DMS 273 treated with DMSO at 0.1 percent for 48 hours (cell line): ENCODE results near the gene MRPL28.
"Not testable (repeated sequence)": the region's sequence is repeated elsewhere in the genome, so short reads cannot be mapped to it uniquely, and the experiment has no call there.

ENCODE experiments used
- DNase-seq: peaks from one replicate; lab custom pipeline; 2025; lab: John Stamatoyannopoulos, UW

Gene MRPL28

DNA sequence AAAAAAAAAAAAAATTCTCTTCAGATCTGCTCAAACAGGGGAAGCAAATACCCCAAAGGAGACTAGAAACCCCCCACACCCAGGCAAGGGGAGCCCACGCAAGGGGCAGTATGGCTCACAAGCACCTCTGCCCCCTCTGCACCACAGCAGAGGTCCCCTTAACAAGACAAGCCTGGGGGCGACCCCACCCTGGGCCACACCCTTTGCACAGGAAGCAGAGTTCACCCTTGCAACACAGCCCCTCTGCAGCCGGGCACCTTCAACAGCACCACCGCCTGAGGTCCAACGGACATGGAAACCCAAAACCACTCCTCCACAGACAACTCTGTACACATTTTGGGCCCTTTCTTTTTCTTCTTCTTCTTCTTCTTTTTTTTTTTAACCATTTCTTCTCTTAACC is 30.7 kb downstream of the MRPL28 start:
- no peak for DNase-seq

DNA sequence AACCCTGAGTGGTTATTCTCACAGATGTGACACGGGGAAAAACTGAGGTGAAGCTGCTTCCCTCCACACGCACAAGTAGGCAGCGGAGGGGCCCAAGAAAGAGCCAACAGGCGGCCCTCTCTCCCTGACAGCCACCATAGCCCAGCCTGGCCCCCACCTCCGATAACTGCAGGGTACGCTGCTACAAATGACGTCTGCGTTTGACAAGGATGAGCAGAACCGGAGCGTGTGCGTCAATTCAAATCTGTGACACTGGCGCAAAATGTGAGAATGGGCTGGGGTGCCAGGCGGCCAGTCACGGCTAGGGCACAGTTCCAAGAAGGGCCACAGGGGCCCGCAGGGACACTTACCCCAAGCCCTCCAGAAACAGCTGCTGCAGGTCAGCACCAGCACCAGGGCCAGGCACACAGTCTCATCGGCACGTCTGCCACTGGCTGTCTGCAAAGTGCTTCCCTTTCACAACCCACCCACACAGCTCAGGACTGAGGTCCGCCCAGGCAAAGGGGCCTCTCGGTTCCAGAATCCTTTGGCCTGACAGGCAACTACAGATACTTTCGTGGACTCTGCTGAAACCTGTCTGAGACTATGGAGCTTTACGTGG is 32.3 kb downstream of the MRPL28 start:
- no peak for DNase-seq

DNA sequence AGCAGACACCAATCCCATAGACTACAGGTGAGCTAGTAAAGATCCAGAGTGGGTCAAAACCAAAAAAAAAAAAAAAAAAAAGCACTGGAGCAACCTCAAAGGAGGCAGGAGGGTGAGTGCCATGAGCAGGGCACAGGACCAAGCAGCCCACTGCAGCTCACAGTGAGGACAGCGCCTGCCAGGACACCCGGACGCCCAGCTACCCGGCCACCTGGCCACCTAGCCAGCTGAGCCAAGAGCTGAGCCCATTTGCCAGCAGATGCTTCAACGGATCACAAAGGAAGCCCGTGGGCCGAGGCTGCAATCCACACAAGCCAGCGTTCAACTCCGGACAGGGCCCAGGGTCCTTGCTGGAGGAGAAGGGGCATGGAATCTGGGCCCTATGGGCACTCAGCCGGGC is 32.9 kb downstream of the MRPL28 start:
- DNase-seq = no peak

DNA sequence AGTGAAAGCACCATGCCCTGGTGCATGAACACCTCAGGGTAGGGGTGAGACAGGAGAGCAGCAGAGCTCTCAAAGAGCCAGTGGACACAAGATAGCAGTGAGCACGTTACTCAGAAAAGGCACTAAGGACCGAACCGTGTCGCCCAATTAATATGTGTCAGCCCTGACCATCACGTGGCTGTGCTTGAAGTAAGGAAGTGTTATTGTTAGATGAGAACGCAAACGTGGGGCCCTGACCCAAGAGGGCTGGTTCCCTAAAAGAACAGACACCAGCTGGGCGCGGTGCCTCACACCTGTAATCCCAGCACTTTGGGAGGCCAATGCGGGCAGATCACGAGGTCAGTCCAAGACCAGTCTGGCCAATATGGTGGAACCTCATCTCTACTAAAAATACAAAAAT is 34.1 kb downstream of the MRPL28 start:
- DNase-seq = no peak

DNA sequence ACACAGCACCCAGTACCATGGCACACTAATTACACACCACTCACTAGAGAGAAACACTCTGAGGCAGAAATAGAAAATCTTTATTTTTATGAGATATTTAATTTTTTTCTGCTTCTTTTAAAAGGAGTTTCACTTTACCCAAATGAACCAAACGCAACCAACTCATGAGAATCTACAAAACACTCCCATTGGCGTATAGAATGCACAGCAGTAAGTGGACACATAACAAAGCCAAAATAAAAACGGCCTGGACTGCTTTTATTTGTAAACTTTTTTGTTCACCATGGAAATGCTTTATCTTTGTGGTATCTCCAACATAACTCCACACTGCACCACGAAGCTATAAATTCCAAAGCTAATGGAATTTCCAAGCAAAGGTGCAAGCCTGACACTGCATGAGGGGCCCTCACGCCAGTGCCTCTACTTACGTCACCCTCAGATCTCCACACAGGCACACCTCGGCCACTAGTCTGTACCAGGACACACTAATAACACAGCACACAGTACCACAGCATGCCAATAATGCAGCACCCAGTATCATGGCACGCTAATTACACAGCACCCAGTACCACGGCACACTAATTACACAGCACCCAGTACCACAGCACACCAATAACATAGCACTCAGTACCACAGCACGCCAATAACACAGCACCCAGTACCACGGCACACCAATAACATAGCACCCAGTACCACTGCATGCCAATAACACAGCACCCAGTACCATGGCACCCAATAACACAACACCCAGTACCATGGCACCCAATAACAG is 35.3 kb downstream of the MRPL28 start:
- not testable (repeated sequence) for DNase-seq

DNA sequence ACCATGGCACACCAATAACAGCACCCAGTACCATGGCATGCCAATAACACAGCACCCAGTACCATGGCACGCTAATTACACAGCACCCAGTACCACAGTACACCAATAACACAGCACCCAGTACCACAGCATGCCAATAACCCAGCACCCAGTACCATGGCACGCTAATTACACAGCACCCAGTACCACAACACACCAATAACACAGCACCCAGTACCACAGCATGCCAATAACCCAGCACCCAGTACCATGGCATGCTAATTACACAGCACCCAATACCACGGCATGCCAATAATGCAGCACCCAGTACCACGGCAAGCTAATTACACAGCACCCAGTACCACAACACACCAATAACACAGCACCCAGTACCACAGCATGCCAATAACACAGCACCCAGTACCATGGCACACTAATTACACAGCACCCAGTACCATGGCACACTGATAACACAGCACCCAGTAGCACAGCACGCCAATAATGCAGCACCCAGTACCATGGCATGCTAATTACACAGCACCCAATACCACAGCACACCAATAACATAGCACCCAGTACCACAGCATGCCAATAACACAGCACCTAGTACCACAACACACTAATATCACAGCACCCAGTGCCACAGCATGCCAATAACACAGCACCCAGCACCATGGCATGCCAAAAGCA is 36.0 kb downstream of the MRPL28 start:
- not testable (repeated sequence) for DNase-seq

DNA sequence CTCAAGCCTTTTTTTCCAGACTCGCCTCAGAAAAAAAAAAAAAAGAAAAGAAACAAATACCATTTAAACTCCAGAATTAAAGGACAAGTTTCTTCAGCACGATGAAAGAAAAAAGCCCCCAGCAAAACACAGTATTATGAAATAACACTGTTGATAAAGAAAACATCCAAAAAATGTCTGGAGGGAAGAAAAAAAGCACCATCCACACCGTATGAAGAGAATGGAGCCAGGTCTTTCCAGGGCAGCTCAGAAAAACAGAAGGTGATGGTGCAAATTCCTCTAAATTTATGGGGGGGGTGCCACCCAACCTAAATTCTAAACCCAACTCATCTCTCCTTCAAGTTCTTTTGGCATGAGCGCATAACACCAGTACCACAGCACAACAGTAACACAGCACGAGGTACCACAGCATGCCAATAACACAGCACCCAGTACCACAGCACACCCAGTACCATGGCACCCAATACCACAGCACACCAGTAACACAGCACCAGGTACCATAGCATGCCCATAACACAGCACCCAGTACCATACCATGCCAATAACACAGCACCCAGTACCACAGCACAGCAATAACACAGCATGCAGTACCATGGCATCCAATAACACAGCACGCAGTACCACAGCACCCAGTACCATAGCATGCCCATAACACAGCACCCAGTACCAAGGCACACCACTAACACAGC is 36.8 kb downstream of the MRPL28 start:
- DNase-seq = no peak

DNA sequence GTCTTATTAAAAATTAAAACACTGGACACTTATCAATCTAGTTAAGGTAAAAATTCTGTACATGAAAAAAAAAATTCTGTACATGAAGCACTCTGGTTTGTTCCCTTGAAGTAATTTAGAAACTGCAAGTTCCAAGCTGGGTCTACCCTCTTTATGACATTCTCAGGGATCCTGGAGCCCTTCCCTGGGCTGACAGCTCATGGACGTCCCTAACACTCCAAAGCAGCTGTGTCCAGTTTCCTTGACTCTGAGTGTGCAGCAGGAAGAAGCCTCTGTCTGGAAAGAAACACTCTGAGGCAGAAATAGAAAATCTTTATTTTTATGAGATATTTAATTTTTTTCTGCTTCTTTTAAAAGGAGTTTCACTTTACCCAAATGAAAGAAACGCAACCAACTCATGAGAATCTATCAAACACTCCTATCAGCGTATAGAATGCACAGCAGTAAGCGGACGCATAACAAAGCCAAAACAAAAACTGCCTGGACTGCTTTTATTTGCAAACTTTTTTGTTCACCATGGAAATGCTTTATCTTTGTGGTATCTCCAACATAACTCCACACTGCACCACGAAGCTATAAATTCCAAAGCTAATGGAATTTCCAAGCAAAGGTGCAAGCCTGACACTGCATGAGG is 39.0 kb downstream of the MRPL28 start:
- not testable (repeated sequence) for DNase-seq

DNA sequence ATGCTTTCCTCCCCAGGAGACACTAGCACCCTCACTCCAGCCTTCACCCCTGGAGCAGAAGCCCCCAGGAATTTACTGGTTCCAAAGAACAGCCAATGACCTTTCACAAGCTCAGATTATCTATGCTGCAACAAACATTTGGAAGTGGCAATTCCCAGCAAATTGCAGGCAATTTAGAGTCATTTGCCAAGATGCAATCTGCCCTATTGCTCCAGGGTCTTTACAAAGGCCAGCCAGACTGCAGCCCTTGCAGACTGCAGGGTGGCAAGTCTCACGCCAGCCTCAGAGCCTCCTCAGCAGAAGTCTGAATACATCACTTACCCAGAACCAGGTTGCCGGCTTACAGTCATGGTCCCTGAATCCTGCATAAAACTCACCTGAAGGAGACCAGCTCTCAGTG is 39.6 kb downstream of the MRPL28 start:
- no peak for DNase-seq

DNA sequence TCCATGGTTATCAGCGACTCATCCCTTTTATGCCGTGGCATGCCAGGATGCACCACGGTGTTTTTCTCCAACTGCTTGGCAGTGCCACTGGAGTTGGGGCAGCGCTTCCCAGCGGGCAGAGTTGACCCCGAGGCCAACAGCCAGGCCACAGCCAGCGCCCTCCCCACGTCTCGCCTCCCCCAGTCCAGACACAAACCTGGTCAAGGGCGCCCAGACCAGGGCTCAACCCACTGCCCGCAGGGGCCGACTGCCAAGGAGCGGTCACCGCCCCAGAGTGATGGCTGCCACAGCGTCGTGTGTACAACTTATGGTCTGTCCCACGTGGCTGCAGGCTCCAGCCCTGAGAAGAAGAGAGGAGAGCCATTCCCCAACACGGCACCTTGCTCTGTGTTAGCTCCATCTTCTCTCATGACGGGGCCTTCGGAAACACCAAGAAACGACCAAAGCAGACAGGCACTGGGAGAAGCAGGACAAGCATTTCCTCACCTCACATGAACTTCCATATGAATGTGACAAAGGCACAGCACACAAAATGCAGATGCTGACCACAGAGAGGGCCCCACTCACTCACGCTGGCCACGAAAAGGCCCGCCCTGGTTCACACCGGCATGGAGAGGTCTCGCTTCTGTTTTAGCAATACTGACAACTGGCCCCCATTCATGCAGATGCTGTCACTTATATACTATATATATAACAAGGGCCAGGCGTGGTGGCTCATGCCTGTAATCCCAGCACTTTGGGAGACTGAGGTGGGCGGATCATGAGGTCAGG is 44.8 kb downstream of the MRPL28 start:
- DNase-seq = no peak

DNA sequence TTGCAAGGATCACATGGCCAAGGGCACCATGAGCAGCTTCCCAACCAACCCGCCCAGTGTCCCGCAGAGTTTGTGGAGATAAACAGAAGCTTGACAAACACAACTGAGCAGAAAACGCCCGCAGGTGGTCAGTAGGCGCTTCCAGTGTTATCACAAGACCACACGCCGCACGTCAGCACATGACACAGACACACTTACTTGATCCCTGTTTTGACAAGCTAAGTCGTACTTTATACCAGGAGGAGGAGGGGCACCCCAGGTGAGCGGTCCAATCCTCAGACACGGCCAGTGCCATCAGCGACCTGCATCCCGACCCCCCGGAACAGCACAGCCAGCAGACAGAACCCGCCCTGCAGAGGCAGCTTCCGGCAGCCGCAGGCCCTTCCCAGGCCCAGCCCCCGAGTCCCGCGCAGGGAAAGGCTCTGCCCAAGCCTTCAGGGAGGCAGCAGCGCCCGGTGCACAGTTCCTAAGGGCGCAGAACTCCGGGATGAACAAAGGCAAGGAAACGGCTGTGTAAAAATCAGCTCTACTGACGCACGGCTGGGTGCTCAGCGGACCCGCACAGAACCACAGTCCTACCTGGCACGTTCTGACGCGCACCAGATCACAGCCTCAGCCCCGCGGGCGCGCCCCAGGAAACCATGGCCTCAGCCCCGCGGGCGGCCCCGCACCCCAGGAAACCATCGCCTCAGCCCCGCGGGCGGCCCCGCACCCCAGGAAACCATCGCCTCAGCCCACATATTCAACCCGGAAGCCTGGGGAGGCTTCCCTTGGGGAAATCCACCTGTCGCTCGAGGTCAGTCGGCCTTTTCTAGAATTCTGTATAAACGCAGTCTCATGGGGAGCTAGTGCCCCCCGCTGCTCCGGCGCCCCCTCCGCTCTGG is 45.6 kb downstream of the MRPL28 start:
- DNase-seq = no peak

DNA sequence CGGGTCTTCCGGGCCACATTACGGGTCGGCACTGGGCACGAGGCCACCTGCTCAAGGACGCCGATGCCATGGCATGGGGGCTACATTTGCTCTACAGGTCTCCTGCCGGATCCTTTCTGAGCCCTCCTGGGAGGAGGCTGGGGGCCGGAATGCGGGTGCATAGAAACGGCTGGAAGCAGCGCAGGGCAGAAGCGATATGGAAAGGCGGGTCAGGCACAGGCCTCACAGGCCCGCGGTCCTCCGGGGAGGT is 46.2 kb downstream of the MRPL28 start:
- no peak for DNase-seq

DNA sequence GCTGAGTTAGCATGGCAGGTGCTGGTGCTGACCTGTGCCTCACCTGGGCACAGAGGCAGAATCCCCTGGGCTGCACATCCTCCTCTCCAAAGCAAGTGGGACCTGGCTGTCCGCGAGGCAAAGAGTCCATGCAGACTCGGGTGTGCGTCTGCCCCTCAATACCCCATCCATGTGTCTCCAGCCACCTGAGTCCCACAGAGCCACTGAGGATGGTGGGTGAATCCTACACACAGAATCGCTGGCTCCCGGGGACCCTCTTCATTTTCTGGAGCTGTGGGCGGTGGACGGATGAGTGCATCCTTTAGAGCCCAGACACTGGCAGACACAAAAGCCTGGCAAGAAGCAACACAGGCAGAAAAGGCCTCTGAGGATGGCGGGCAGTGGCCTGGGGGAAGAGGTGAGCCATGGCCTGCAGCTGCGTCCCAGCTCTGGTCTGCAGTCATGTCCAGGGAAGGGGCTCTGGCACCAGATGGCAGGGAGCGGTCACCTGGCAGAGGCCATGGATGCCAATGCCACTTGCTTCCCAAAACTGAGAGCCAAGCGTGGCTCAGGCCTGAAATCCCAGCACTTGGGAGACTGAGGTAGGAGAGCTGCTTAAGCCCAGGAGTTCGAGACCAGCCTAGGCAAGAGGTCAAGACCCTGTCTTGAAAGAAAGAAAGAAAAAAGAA is 47.7 kb downstream of the MRPL28 start:
- DNase-seq = no peak

DNA sequence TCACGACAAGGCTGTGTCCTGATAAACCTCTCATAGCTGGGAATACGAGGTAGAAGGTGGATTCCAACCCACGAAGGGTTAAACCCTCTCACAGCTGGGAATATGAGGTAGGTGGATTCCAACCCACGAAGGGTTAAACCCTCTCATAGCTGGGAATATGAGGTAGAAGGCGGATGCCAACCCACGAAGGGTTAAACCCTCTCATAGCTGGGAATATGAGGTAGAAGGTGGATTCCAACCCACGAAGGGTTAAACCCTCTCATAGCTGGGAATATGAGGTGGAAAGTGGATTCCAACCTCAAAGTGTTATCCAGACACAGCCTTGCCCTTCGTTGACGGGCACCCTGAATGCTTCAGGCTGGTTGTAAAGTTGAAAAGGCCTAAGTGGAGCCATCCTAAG is 48.8 kb downstream of the MRPL28 start:
- no peak for DNase-seq

DNA sequence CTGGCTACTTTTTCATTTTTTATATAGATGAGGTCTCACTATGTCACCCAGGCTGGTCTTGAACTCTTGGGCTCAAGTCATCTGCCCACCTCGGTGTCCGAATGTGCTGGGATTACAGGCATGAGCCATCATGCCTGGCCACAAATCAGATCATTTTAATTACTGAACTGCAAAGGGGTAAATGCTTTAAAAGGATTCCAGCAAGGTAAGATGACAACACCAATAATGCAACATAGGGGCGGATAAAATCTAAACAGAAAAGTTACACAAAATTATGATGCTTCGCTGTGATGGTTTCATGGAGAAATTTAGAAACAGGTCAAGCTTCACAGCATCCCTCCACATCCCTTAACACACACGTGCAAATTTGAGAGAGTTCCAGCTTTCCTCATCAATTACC is 50.1 kb downstream of the MRPL28 start:
- DNase-seq = no peak

DNA sequence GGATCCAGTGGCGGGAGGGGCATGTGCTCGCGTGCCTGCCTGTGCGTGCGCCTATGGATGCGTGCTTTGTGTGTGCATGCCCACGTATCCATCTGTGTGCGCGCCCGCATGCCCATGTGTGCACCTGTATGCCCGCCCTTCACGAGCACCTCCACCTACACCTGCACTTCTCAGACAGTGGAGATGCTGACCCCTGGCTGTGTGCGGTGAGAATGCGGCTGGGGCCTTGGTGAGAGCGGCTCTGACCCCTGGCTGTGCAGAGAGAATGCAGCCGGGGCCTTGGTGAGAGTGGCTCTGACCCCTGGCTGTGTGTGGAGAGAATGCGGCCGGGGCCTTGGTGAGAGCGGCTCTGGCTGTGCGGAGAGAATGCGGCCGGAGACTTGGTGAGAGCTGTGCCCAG is 51.7 kb downstream of the MRPL28 start:
- no peak for DNase-seq

DNA sequence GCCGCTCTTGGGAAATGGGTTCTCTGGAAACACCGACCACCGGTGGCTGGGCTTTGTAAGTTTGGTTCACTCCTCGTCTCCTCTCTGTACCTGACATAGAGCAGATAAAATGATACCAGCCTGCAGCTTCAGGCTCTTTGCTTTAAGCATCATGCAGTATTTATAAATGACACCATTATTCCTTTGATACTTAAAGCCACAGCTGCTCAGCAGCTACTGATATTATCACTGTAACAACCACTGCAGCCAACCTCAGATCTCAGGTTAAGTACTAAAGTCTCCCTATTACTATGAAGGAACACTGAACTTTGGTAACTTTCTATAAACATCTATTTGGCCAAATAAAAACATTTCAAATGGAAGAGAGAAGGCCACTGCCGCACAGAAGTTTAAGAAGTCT is 52.8 kb downstream of the MRPL28 start:
- no peak for DNase-seq
